GM13976 (cell line): Measurements from ENCODE around the gene PLCL2.
"Not testable (repeated sequence)": the region's sequence is repeated elsewhere in the genome, so short reads cannot be mapped to it uniquely, and the experiment has no call there.

ENCODE experiments used
- DNase-seq: peaks from one replicate; pipeline ENCODE4 v3.0.0; 2012; ENCODE audit warnings: low spot score
- in situ Hi-C: fragments of 300-500 bp; cut with MboI; formaldehyde crosslinking; loops from one replicate; pipeline ENCODE4 v1.12.0; 2022; ENCODE audit warnings: low sequenced_read_pairs, mixed read lengths, inconsistent platforms; ENCODE audit not compliant: unreplicated experiment
- TF ChIP-seq, protein P1 (sequence below): IDR thresholded peaks from 2 replicates; pipeline ENCODE4 v1.5.1; 2012; ENCODE audit warnings: borderline replicate concordance, mild to moderate bottlenecking; ENCODE audit not compliant: insufficient read depth; ENCODE audit errors: extremely low read depth, missing control alignments, control extremely low read depth

The PLCL2 gene

DNA sequence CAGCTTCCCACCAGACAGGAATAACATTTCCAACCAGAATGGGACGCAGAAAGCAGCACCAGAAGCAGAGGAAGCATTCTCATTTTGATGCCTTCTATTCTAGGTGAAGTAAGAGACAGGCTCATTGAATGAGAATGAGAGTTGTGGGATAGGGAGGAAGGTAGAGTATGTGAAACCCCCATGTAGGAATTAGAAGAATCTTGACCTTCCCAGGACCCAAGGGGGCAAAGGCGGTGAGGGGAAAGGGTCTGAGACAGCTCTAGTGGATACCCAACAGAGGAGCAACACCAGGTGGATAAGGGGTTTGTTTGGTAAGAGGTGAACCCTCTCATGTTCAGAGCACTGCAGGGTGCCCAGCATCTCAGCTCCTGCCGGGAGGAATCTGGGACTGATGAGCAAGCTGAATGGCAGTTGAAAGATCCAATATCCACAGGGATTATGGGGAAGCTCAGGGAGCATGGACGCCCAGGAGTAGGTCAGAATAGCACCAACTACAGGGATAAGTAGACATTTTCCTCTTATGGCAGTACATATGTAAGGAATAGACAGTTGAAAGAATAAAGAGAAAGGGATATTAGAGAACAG, 77.0 kb downstream of the PLCL2 start:
- TF ChIP-seq, protein P1, sequence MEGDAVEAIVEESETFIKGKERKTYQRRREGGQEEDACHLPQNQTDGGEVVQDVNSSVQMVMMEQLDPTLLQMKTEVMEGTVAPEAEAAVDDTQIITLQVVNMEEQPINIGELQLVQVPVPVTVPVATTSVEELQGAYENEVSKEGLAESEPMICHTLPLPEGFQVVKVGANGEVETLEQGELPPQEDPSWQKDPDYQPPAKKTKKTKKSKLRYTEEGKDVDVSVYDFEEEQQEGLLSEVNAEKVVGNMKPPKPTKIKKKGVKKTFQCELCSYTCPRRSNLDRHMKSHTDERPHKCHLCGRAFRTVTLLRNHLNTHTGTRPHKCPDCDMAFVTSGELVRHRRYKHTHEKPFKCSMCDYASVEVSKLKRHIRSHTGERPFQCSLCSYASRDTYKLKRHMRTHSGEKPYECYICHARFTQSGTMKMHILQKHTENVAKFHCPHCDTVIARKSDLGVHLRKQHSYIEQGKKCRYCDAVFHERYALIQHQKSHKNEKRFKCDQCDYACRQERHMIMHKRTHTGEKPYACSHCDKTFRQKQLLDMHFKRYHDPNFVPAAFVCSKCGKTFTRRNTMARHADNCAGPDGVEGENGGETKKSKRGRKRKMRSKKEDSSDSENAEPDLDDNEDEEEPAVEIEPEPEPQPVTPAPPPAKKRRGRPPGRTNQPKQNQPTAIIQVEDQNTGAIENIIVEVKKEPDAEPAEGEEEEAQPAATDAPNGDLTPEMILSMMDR: no peak
- in situ Hi-C loops: no loop called here
- DNase-seq: no peak

DNA sequence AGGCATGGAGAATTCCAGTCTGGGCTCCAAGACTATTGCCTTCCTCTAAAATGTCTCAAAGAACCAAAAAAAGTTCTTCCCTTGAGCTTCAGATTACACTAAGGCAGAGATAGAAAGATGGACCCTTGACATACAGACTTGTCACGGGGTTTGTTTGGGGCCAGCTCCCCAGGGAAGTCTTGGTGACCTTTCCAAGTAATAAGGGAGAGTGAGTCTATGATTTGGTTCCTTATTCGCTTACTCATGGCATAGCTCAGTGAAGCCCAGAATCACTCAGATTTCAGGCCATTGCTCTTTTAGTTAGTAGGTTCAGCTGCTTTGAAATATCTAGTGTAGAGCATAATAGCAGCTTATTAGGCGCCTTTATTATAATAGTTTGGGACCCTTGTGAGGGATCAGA, 90.3 kb downstream of the PLCL2 start:
- no peak for DNase-seq
- TF ChIP-seq, protein P1: no peak
- in situ Hi-C loops: no loop called here

GRCh38 chr3:16978234-16978920, 93.6 kb downstream of the PLCL2 start:
- in situ Hi-C loops: no loop called here
- DNase-seq: no peak

DNA sequence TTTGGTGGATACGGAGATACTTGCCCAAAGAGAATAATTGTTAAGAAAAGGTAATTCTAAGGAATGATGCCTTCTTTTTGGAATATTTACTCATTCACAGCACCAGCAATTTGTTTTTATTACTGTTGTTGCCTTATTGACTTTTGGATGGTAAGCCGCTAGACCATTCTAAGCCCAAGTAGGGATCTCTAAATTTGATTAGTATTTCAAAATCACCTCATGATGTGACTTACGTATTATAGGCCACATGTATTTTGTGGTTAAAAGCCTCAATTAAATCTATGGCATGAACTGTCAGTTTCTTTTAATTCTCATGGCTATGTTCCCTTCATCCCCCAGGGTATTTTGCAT, 94.1 kb downstream of the PLCL2 start:
- no peak for DNase-seq
- in situ Hi-C loops: no loop called here
- TF ChIP-seq, protein P1: no peak

More at GRCh38 chr3:16978234-16978920, 93.6 kb downstream of the PLCL2 start:
- TF ChIP-seq, protein P1: no peak

DNA sequence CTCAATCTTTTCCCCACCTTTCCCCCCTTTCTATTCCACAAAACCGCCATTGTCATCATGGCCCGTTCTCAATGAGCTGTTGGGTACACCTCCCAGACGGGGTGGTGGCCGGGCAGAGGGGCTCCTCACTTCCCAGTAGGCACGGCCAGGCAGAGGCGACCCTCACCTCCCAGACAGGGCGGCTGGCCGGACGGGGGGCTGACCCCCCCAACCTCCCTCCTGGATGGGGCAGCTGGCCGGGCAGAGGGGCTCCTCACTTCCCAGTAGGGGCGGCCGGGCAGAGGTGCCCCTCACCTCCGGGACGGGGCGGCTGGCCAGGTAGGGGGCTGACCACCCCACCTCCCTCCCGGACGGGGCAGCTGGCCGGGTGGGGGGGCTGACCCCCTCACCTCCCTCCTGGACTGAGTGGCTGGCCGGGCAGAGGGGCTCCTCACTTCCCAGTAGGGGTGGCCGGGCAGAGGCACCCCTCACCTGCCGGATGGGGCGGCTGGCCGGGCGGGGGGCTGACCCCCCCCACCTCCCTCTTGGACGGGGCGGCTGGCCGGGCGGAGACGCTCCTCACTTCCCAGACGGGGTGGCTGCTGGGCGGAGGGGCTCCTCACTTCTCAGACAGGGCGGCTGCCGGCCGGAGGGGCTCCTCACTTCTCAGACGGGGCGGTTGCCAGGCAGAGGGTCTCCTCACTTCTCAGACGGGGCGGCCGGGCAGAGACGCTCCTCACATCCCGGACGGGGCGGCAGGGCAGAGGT, 95.2 kb downstream of the PLCL2 start:
- in situ Hi-C loops, DNase-seq: not testable (repeated sequence)

GRCh38 chr3:16980526-16980925, 95.8 kb downstream of the PLCL2 start:
- in situ Hi-C loops, DNase-seq: not testable (repeated sequence)

DNA sequence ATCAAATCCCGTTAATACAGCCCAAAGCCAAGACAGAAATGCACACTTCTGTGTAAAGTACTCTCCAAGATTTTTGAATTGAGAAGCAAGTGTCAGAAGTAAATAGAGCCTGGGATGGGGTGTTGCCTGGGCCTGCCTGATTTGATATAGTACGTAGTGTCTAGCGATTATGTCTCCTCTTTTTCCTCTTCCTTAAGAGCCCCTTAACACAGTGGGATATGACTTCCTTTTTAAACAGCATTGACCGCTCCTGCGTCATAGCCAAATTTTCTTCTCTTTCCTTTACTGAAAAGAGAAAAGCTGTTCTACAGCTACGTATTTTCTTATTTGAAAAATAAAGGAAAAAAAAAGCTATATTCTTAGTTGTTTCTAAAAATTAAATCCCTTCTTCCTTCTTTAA, 97.7 kb downstream of the PLCL2 start:
- in situ Hi-C loops: no loop called here
- TF ChIP-seq, protein P1: no peak
- DNase-seq: no peak

GRCh38 chr3:16985608-16986007, 100.9 kb downstream of the PLCL2 start:
- in situ Hi-C loops: no loop called here
- TF ChIP-seq, protein P1: no peak
- no peak for DNase-seq
